Measurements from ENCODE around the gene ZNF302. TPM values are rescaled to one million over a fixed set of nuclear protein-coding genes. Genes with fewer than 3 reads are reported as not detected.

The ZNF302 gene
- total and polyA plus RNA-seq, 2 experiments from 2014 or later, result 16.6 to 27.4 TPM

GRCh38 chr19:34655651-34656050 lies 21.8 kb upstream of the ZNF302 start:
- Mint-ChIP-seq H3K4me1 (no peaks in the 10 kb centered on the region), H3K9me3 (peaks cover 40% of the 10 kb centered on the region), H3K36me3 (ENCODE audit: low read depth) (peaks cover 4% of the 10 kb centered on the region; the same call in 2 of the 3 replicates), H3K4me3 (no peak overlapping the region), H3K27me3 (ENCODE audit: insufficient read depth, low read depth, poor library complexity) (no peaks in the 10 kb centered on the region), H3K27ac (no peak overlapping the region)
- H3K4me2 ChIP-seq, result no peak overlapping the region
- H3F3A ChIP-seq (replicated peaks; ENCODE audit: low read depth), result no peaks in the 10 kb centered on the region
- H3K27ac ChIP-seq (ENCODE audit: low read depth), result no peak overlapping the region
- no peaks in the 10 kb centered on the region for H3K36me3 ChIP-seq (ENCODE audit: insufficient read depth)
- no peaks in the 10 kb centered on the region for H3K9me2 ChIP-seq (ENCODE audit: insufficient read depth)
- H2AFZ ChIP-seq, result no peak overlapping the region
- DNase-seq (ENCODE audit: low spot score) (no peak), ATAC-seq (no peak)
- no peaks in the 10 kb centered on the region for H4K20me1 ChIP-seq (replicated peaks; ENCODE audit: insufficient read depth)
- no peaks in the 10 kb centered on the region for H3K27me3 ChIP-seq (ENCODE audit: insufficient read depth)
- TF ChIP-seq EZH2phosphoT487 (IDR thresholded peaks at IDR 0.05; ENCODE audit: unreplicated experiment), result no peak
- no peak for TF ChIP-seq ETS1 (IDR thresholded peaks at IDR 0.05)
- no peak for TF ChIP-seq POLR2AphosphoS5 (IDR thresholded peaks at IDR 0.05; ENCODE audit: low read depth)
- TF ChIP-seq CREB1 (CRISPR knock-in tag; IDR thresholded peaks at IDR 0.05; ENCODE audit: low read depth), result no peak
- TF ChIP-seq ZNF114 (CRISPR knock-in tag; IDR thresholded peaks at IDR 0.05), result no peak
- no peak for TF ChIP-seq JUNB (IDR thresholded peaks at IDR 0.05; ENCODE audit: unreplicated experiment)
- TF ChIP-seq EZH2 (IDR thresholded peaks at IDR 0.05; ENCODE audit: low read depth, unreplicated experiment), result no peak
- TF ChIP-seq CTCF (conservative IDR thresholded peaks at IDR 0.05; ENCODE audit: low read depth in 2 of 2), result no peak
- TF ChIP-seq NANOG (IDR thresholded peaks at IDR 0.05; ENCODE audit: borderline replicate concordance), result no peak
- TF ChIP-seq ZNF462 (CRISPR knock-in tag; IDR thresholded peaks at IDR 0.05), result no peak
- TF ChIP-seq ZNF331 (CRISPR knock-in tag; IDR thresholded peaks at IDR 0.05; ENCODE audit: low read depth), result no peak
- TF ChIP-seq STAT1 (IDR thresholded peaks at IDR 0.05; ENCODE audit: unreplicated experiment), result no peak
- TF ChIP-seq REST (IDR thresholded peaks at IDR 0.05; ENCODE audit: unreplicated experiment), result no peak
- H3K4me1 ChIP-seq (ENCODE audit: insufficient read depth), result no peaks in the 10 kb centered on the region
- H3K4me3 ChIP-seq, result no peak overlapping the region
- H3K79me2 ChIP-seq (replicated peaks; ENCODE audit: insufficient read depth), result no peaks in the 10 kb centered on the region
